Prostate gland (tissue), 2 donors: ENCODE data around the gene PLCG2. TPM values are rescaled to one million over a fixed set of nuclear protein-coding genes. Genes with fewer than 3 reads are reported as not detected.

ENCODE experiments used
- DNase-seq: peaks from one replicate; pipeline ENCODE4 v3.0.0-alpha.2; 2019; ENCODE audit warnings: low spot score
- H3K27ac ChIP-seq, 2 donors: fragments of 200-600 bp; sonication (generic); 2 replicates each; pipeline ENCODE4 v1.5.1; 2017 to 2019
- H3K27me3 ChIP-seq: fragments of 200-600 bp; sonication (generic); replicated peaks from 2 replicates; pipeline ENCODE4 v1.5.1; 2019; ENCODE audit not compliant: insufficient read depth
- H3K36me3 ChIP-seq, 2 donors: fragments of 200-600 bp; sonication (generic); 1 replicate in 1 of 2; 2 replicates in 1 of 2; pipeline versions ENCODE4 v1.5.1 to v1.8.1; 2017 to 2019
- H3K4me1 ChIP-seq: fragments of 200-600 bp; sonication (generic); replicated peaks from 2 replicates; pipeline ENCODE4 v1.5.1; 2019
- H3K4me3 ChIP-seq, 2 donors: fragments of 200-600 bp; sonication (generic); 2 replicates each; pipeline ENCODE4 v1.5.1; 2017 to 2019
- H3K9me3 ChIP-seq: fragments of 200-600 bp; sonication (generic); 2 replicates; pipeline ENCODE4 v1.5.1; 2017
- POLR2A ChIP-seq: fragments of 450-650 bp; IDR thresholded peaks from one replicate; pipeline ENCODE4 v1.6.1; 2016; ENCODE audit warnings: antibody characterized with exemption, mild to moderate bottlenecking
- POLR2AphosphoS5 ChIP-seq: sonication (generic); formaldehyde crosslinking; IDR thresholded peaks from one replicate; pipeline ENCODE4 v1.6.1; 2017; ENCODE audit warnings: antibody characterized with exemption
- WGBS: methylation state at CpG from one replicate; pipeline ENCODE4 v1.1.5; 2018; 5-methylcytosine and 5-hydroxymethylcytosine counted together
- intact Hi-C: fragments of 100-400 bp; cut with DNase I; formaldehyde crosslinking; loops from one replicate; pipeline ENCODE4 v1.14.2; 2022
- total RNA-seq, 2 donors: library from RNA; depleted of rRNA; stranded (reverse); fragments of >200 nt; gene quantifications; one replicate each; pipeline ENCODE4 v1.1.0, GENCODE V29; 2016
- TF ChIP-seq, protein P1 (sequence below), 4 experiments: fragments of 200-600 bp in 2 of 4; fragments of 450-650 bp in 2 of 4; sonication (generic) in 2 of 4; IDR thresholded peaks; 1 replicate in 3 of 4; 2 replicates in 1 of 4; pipeline ENCODE4 v1.5.1; 2016 to 2019; ENCODE audit warnings: antibody characterized with exemption in 4 of 4, mild to moderate bottlenecking in 2 of 4, moderate library complexity in 2 of 4

Gene PLCG2
- total RNA-seq, 2 donors from 2014 or later = 10.3 to 12.8 TPM

DNA sequence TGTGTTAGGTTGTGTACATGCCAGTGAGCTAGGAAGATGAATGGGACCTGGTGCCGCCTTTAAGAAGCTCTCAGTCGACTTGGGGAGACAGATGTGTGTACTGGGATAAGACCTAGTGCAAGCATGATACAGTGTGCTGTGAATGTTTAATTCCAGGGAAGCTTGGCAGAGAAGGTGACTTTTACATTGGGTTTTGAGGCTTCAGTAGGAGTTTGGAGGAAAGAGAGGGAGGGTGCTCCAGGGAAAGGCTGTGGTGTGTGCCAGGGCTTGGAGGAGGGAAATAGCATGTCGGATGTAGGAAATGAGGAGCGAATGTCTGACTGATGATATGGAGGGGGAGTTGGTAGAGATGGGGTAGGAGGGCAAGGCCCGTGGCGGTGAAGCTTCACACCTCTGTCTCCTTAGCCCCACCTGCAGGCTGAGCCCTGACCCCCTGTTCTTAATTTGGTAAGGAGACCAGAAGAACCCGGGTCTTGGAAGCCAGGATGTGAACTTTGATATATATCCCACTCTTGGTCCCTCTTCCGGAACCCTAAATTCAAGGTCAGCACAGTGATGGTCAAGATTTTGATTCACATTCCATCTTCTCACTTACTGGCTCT, 76.6 kb downstream of the PLCG2 start:
- no peak for DNase-seq
- H3K36me3 ChIP-seq = no peaks in the 10 kb centered on the region
- no peaks in the 10 kb centered on the region for H3K27me3 ChIP-seq
- H3K4me3 ChIP-seq = no peak overlapping the region
- intact Hi-C loops = no loop called here
- no peaks in the 10 kb centered on the region for H3K9me3 ChIP-seq
- WGBS = 87% methylated on average over 8 of the region's 8 CpGs
- no peaks in the 10 kb centered on the region for H3K4me1 ChIP-seq
- TF ChIP-seq, protein P1, sequence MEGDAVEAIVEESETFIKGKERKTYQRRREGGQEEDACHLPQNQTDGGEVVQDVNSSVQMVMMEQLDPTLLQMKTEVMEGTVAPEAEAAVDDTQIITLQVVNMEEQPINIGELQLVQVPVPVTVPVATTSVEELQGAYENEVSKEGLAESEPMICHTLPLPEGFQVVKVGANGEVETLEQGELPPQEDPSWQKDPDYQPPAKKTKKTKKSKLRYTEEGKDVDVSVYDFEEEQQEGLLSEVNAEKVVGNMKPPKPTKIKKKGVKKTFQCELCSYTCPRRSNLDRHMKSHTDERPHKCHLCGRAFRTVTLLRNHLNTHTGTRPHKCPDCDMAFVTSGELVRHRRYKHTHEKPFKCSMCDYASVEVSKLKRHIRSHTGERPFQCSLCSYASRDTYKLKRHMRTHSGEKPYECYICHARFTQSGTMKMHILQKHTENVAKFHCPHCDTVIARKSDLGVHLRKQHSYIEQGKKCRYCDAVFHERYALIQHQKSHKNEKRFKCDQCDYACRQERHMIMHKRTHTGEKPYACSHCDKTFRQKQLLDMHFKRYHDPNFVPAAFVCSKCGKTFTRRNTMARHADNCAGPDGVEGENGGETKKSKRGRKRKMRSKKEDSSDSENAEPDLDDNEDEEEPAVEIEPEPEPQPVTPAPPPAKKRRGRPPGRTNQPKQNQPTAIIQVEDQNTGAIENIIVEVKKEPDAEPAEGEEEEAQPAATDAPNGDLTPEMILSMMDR (IDR thresholded peaks at IDR 0.05) = no peak
- TF ChIP-seq POLR2A (no peak), POLR2AphosphoS5 (no peak)
- H3K27ac ChIP-seq = no peak overlapping the region

DNA sequence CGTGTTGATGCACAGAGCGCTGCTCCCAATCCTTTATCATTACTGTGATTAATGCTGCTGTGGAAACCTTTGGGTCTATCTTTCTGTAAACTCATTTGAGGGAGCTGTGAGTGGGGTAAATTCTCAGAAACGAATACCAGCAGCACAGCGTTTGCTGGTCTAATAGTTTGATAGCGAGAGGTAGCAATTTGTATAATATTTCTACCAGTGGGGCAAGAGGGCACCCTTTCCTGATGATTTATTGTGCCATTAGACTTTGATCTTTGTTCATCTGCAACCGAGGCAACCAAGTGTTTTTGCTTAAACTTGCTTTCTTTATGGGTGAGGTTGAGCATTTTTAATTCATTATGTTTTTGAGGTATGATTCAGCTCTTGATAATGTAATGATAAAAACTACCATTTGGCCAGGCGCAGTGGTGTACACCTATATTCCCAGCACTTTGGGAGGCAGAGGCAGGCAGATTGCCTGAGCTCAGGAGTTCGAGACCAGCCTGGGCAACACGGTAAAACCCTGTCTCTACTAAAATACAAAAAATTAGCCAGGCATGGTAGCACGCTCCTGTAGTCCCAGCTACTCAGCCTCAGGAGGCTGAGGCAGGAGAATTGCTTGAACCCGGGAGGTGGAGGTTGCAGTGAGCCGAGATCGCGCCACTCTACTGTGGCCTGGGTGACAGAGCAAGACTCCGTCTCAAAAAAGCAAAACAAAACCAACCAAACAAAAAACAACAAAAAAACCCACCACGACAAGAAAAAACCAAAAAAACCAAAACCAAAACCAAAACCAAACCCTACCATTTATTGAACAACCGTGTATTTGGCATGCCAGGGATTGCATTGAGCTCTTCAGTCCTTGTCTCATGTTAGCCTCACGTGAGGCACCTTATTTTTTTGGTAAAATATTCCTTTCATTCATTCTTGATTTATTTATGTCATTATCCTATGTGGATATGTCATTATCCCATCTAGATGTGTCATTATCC, 81.5 kb downstream of the PLCG2 start:
- intact Hi-C loops = no loop called here
- no peaks in the 10 kb centered on the region for H3K27me3 ChIP-seq

DNA sequence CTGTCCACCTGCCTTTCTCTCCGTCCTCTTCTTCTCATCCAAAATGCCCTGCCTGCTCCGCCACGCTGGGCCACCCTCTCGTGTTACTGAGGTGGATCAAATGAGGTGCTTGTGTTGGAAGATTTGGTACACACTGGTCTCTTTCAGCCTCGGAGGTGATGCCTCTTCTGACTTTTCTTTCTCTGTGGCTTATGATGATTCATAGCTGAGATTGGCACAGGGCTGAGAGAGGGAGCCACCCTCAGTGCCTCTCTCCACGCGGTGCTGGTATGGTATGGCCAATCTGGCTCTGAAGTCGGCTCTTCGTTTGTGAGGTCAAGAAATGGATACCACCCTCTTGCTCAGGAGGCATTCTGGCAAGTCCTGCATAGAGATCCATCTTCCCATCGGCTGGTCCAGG, 82.4 kb downstream of the PLCG2 start:
- no peak overlapping the region for H3K27ac ChIP-seq
- DNase-seq = no peak

More for the DNA sequence above, 81.5 kb downstream of the PLCG2 start:
- TF ChIP-seq POLR2A = no peak
- TF ChIP-seq, protein P1 (IDR thresholded peaks at IDR 0.05) = no peak
- no peak for DNase-seq
- H3K27ac ChIP-seq = no peak overlapping the region
- no peaks in the 10 kb centered on the region for H3K9me3 ChIP-seq
- 83% methylated on average over 18 of the region's 18 CpGs for WGBS
- H3K4me1 ChIP-seq = no peaks in the 10 kb centered on the region
- H3K4me3 ChIP-seq = no peak overlapping the region
- no peaks in the 10 kb centered on the region for H3K36me3 ChIP-seq

DNA sequence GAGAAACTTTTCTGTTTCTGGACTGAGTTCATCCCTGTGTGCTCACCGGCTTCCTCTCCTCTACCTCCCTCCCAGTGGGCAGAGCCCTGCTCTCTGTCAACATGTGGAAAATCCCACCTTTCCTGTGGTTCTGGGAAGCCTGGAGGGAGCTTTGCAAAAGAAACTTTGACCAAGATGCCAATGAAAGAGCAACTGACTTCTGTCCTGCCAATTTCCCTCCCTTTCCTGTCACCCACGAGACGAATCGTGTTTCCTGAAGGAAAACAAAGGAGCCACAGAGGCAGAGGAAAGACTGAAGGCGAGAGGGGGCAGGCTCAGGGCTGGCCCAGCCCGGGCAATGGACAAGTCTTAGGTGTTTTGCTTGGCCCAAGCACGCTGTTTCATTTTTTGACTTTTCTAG, 82.8 kb downstream of the PLCG2 start:
- TF ChIP-seq, protein P1 (IDR thresholded peaks at IDR 0.05) = no peak
- TF ChIP-seq POLR2AphosphoS5 = peak; percentile 5
- no peak for DNase-seq
- H3K9me3 ChIP-seq = no peaks in the 10 kb centered on the region
- H3K27ac ChIP-seq = no peak overlapping the region
- no peaks in the 10 kb centered on the region for H3K36me3 ChIP-seq
- H3K4me1 ChIP-seq = no peaks in the 10 kb centered on the region
- H3K27me3 ChIP-seq = no peaks in the 10 kb centered on the region
- WGBS = 24% methylated on average over 7 of the region's 7 CpGs
- intact Hi-C loops = no loop called here
- no peak overlapping the region for H3K4me3 ChIP-seq

More for the DNA sequence above, 82.4 kb downstream of the PLCG2 start:
- Histone ChIP-seq H3K4me1 (no peaks in the 10 kb centered on the region), H3K36me3 (no peaks in the 10 kb centered on the region), H3K9me3 (no peaks in the 10 kb centered on the region), H3K4me3 (no peak overlapping the region), H3K27me3 (no peaks in the 10 kb centered on the region)
- intact Hi-C loops = no loop called here
- TF ChIP-seq, protein P1 (IDR thresholded peaks at IDR 0.05) = no peak
- no peak for TF ChIP-seq POLR2A
- TF ChIP-seq POLR2AphosphoS5 = no peak
- WGBS = 75% methylated on average over 10 of the region's 10 CpGs
